NOMO-1 treated with DMSO at 0.1 percent for 48 hours (cell line): ENCODE results near the gene CORO2B.

Source experiments
- DNase-seq: peaks from one replicate; lab custom pipeline; 2025; ENCODE audit not compliant: unreplicated experiment; lab: John Stamatoyannopoulos, UW

CORO2B gene, protein sequence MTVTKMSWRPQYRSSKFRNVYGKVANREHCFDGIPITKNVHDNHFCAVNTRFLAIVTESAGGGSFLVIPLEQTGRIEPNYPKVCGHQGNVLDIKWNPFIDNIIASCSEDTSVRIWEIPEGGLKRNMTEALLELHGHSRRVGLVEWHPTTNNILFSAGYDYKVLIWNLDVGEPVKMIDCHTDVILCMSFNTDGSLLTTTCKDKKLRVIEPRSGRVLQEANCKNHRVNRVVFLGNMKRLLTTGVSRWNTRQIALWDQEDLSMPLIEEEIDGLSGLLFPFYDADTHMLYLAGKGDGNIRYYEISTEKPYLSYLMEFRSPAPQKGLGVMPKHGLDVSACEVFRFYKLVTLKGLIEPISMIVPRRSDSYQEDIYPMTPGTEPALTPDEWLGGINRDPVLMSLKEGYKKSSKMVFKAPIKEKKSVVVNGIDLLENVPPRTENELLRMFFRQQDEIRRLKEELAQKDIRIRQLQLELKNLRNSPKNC

DNA sequence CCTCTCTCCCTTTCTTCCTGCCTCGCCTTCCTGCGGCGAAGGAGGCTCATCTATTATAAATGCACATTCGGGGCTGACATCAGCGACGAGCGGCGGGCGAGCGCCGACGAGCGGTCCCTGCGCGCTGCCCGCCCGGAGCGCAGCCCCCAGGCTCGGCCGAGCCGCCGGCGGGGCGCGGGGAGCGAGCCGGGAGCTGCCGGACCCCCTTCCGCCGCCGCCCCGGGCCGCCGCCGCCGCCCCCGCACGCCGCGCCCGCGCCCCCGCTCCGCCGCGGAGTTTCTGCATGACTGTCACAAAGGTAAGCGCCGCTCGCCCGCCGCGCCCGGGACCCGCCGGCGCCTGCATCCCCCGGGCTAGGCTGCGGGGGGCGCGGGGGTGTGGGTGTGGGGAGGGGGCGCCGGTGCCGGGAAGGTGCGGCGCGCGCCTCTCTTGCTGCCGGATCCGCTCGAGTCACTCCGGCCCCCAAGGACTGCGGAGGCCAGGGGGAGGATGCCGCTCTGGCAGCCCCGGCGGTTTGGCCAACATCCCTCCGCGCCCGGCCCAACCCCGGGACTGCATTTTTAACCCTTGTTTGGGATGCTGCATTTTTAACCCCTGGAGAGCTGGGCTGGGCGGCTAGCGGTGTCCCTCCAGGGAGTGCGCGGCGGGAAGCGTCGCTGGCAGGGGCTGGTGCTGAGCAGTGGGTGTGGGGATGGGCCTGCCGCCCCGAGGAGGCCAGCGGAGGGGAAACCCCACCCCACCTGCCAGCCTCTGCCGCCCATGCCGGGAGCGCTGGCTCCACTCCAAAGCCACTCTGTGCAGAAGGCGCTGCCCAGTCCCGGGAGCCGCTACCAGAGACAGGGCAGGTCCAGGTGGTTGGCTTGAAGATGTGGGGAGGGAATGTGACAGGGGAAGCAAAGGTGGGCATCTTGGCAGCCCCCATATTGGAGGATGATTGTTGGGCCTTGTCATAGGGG lies at the start of gene CORO2B:
CORO2B (plus strand) TSS at position 14 of the 956 bp plus-strand sequence; CDS start at position 284, 270 bp downstream.
- no peak for DNase-seq

DNA sequence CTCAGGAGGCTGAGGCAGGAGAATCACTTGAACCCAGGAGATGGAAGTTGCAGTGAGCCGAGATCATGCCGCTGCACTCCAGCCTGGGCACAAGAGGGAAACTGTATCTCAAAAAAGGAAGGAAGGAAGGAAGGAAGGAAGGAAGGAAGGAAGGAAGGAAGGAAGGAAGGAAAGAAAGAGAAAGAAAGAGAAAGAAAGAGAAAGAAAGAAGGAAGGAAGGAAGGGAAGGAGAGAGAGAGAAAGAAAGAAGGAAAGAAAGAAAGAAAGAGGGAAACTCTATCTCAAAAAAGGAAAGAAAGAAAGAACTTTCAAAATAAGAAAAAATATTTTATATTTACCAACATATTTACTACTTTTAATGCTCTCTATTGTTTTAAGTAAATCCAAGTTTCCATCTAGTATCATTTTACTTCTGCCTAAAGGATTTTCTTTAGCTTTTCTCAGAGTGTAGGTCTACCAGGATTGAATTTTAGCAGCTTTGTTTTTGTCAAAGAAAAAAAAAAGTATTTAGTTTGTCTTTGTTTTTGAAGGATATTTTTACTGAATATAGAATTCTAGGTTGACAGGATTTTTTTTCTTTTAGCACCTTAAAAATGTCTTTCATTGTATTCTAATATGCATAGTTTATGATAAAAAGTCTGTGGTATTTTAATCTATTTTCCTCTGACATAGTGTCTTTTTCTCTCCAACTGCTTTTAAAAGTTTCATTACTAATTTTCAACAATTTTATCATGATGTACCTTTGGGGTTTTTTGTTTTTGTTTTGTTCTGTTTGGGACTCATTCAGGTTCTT lies 47.2 kb upstream of the CORO2B start:
- DNase-seq, result no peak

DNA sequence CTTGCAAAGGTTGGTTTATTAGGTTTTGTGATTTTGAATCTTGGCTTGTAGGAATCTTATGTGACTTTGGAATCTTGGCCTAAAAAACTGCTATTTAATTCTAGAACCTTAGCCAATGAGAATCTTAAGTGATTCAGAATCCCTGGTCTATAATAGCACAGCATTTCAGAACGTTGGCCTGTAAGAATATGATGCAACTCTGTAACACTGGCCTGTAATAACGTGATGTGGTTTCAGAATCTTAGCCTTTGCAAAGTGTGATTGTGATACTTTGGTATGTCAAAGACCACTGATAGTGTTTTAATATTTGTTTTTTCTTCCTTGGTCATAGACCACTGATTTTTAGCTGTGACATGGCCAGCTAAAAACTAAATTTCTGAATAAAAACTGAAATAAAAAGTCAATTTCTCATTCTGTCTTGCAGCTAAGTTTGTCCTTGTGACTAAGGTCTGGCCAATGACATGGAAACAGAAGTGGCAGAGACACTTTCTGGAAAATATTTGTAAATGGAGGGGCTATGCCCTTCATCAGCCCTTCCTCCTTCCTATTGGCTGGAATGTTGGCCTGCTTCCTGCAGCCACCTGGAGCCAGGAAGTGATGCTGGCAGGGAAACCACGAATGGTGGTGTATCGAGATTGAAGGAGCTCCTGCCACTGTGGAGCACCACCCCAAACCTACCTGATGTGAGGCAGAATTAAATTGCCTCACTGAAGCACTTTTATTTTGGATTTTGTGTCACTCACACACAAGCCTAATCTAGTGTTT lies 42.3 kb upstream of the CORO2B start:
- DNase-seq, result peak; percentile 37

DNA sequence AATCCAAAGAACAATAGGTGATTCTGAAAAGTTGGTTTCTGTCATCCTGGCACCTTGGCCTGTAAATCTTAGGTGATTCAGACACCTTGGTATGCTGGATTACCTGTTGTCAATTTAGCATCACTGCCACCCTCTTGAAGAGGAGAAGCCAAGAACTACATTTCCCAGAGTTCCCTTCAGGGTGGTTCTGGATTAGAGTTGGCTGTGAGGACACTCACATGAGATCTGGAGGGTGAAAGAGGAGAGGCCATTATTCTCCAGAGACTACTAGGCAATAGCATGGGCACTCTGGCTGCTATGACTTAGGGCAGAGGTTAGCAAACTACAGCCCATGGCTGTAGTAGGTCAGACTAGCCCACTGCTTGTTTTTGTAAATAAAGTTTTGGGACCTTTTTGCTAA lies 41.7 kb upstream of the CORO2B start:
- no peak for DNase-seq

DNA sequence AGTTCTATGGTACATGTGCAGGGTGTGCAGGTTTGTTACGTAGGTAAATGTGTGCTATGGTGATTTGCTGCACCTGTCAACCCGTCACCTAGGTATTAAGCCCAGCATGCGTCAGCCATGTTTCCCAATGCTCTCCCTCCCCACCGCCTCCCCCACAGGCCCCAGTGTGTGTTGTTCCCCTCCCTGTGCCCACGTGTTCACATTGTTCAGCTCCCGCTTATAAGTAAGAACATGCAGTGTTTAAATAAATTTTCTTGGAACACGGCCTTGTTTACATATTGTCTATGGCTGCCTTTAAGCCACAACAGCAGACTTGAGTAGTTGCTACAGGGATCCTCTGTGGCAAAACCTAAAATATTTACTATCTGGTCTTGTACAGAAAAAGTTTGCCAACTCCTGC lies 41.3 kb upstream of the CORO2B start:
- DNase-seq, result no peak

DNA sequence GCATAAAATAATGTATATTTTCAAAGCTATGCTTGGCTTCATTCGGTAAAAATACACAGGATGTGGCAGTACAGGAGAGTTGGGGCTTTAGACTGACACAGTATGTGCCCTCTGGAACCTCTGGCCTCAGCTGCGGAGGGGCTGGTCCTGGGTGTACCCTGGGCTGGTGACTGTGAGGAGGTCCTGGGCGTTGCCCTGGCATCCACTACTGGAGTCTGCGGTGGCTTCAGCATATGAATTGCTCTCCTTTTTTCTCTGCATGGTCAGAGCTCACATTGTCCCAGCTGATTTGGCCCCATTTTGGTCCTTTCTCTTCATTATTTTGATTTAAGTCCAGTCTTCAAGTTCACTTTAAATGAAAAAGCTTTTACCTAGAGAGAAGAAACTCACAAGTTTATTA lies 40.5 kb upstream of the CORO2B start:
- DNase-seq, result no peak

DNA sequence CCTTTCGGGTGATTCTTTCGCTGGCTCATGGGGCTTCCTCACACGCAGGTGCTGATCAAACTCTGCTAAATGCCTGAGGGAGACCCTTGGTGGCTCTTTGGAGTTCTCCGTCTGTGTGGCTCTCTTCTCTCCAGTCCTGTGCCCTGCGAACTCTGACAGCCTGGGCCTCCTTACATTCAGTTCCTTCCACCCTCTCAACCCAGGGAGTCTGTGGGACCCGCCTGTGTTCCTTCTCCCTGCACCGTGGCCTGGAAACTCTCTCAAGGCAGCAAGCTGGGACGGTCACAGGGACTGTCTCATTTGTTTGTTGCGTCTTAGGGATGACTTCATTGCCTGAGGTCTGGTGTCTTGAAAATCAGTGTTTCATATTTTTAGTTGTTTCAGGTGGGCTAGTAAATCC lies 37.0 kb upstream of the CORO2B start:
- DNase-seq, result no peak

DNA sequence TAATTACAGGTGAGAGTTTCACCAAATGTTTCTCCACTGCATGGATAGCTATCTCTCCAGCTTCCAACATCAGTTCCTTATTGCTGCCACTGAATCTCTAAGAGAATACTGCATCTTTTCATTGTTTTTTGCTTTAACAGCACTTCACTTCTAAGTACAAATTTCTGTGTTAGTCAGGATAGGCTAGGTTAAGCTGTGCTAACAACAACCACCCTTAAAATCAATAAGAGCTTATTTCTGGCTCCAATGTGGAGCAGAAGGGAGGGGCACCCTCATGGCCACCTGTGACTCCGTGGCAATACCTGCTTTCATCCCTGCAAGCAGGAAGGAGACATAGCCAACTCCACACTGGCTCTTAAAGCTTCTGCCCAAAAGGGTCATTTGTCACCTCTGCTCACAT lies 36.4 kb upstream of the CORO2B start:
- no peak for DNase-seq

DNA sequence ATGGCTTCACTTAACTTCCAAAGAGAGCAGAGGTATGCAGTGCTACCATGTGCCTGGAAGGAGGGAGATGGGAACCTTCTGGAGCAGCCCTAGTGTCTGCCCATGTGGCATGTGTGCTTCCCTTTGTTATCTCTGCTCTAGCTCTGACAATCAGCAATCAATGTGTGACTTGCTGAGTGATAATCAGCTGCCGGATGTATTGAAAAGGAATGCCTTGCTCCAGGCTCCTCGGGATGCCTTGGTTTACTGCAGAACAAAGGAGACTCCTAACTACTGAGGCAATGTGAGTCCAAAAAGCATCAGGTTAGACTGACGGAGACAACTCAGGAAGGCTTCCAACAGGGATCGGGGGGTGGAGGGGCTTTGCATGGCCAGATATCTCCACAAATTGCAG lies 36.0 kb upstream of the CORO2B start:
- DNase-seq, result no peak

DNA sequence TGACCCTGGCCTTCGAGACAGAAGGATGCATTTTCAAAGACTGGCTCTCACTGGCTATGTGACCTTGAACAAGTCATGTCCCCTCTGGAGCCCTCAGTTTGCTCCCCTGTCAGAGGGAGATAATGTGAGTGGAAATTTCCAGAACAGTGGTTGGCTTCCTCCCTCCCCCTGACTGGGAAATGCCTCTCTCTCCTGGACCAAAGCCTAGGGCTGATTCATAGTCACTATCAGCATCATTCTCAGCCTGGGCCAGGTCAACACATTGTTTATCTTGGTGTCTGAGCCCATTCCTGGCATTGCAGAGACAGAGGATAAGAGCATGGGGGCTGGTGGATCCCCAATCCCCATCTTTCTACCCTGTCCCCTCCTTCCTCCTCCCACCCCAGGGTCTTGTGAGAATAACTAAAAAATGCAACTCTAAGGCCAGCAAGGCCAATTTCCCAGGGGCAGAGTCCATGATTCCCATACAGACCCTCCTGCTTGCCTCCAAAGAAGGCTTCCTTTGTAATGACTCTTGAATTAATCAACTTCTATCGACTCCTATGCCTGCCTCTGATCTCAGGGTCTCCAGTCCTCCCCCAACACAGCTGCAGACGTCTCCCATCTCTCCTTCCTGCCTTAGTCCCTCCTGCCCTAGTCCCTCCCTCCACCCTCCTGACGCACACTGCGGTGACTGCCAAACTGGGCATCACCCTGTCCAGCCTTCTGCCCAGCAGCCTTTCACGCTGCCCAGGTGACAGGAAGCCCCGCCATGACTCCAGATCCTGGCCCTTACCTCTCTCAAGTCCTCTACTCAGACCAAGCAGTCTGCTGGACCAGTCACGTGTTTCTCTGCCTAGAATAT lies 35.4 kb upstream of the CORO2B start:
- DNase-seq, result no peak

DNA sequence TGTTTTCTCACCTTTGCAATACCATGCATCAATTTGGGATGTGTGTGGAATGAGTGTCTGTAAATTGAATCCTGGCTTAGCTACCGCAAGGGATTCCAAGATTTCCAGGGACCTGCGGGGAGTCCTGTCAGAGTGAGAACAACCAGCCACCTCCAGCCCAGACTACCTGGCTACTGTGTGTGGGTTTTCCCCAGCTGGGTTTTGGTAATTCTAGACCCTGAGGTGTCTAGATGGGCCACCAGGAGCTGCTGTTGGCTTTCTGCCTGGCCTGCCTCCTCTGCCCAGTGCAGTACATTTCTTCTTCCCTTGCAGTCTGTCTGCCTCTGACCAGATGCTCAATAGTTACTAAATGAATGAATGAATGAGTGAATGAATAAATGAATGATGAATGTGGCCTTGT lies 32.5 kb upstream of the CORO2B start:
- DNase-seq, result no peak

DNA sequence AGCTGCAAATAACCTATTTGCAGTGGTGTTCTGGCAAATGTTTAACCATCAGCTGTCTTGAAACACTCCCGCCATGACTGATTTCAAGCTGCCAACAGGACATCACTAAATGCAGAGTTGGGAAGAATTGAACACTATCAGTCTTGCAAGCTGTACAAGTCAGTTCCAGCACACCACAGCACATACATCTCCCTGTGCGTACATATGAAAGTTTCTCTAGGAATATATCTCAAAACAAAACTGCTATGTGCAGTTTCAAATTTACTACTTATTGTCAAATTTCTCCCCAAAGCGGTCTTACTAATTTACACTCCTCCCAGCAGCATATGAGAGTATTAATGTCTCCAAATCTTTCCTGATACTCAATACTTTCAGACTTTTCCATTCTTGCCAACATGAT lies 30.4 kb upstream of the CORO2B start:
- DNase-seq, result no peak

DNA sequence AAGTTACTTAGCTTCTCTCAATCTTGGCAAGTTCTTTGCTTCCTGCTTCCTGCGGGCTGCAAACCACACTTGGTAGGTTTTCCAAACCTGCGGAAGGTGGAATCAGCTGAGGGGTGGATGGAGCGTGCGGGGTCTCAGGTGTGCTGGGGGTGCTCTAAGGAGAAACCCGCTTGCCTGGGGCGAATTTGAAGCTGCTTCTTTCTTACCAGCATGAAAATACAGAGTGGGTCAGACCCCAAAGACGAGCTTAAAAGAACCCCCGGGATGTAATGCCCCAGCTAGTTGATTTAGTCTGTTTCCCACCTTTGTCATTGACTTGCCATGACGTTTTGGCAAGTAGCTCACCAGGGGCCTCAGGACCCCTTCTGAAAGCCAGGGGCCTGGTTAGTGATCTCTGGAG lies 28.8 kb upstream of the CORO2B start:
- no peak for DNase-seq

DNA sequence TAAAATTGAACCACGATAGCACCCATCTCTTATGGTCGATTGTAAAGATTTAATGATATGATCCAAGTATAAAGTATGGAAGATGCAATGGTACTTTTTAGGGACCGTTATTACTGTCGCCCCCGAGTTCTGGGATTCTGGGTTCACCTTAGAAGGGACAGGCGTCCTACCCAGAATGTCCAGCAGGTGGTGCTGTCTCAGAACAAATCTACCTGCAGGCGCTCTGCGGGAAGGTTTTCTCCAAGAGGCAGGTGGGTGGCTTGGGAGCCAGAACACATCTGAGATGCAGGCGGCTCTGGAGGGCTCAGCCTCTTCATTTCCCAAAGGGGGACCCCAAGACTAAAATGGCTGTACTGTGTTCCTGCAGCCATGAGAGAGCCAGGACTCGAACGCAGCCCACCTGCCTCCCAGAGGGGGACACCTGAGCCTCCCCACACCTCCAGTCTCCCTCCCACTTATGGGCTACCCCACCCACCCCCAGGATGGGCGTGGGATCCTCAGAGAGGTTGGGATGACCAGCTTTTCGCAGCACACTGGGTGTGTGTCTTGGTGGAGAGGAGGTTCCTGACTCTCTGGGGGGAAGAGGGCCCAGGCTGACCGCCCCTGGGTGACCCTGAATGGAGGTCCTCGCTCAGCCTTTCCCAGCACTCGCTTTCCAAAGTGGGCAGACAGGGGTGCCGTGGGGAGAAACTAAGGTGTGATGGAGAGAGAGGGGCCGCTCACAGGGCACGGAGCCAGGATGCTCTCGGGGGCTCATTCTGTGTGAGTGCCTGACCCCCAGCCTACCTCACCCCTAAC lies 28.1 kb upstream of the CORO2B start:
- peak; percentile 22 for DNase-seq

DNA sequence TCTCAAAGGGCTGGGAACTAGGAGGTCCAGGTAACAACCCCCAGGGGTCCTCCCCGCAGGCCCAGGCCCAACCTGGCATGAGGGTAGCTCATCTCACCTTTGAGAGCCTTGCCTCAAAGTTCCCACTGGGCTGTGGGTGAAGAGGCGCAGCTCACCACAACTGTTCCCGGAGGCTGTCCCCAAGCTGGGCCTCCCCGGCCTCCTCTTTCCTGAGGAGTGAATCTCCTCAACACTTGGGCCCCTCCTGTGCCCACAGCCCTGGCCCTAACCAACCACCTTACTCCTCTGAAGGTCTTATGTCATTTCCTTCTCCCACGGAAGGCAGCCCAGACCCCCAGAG lies 27.5 kb upstream of the CORO2B start:
- DNase-seq, result no peak

DNA sequence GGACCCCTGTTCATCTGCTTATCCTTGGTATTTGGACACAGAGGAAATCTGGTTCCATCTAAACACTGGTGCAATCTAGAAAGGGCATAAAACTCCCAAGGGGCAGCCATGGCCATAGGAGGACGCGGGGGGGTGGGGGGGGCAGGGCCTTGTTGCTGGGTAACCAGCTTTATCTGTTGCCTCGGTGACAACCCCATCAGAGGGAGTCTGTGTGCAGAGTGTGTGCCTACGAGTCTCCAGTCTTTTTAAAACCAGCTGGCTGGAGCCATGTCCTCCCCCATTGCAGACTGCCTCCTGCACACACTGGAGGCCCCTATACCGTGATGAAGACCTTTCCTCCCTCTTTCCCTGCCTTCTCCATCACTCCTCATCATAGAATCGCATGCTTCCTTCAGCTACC lies 26.4 kb upstream of the CORO2B start:
- no peak for DNase-seq

DNA sequence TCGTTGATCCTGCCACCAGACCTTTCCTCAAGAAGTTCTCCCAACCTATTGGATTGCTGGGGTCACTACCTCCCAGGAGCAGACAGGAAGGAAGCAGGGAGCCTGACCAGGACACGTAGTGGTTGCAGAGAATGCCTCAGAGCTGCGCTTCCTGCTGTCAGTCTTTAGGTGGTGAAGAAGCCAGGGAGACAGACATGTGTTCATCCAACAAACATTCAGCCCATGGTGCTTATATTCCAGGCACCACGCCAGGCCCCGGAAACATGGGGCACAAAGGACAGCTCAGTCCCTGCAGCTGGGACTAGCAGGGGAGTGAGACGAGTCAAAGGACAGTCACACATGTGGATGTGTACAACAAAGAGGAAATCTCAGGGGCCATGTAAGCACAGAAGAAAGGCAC lies 26.0 kb upstream of the CORO2B start:
- no peak for DNase-seq

DNA sequence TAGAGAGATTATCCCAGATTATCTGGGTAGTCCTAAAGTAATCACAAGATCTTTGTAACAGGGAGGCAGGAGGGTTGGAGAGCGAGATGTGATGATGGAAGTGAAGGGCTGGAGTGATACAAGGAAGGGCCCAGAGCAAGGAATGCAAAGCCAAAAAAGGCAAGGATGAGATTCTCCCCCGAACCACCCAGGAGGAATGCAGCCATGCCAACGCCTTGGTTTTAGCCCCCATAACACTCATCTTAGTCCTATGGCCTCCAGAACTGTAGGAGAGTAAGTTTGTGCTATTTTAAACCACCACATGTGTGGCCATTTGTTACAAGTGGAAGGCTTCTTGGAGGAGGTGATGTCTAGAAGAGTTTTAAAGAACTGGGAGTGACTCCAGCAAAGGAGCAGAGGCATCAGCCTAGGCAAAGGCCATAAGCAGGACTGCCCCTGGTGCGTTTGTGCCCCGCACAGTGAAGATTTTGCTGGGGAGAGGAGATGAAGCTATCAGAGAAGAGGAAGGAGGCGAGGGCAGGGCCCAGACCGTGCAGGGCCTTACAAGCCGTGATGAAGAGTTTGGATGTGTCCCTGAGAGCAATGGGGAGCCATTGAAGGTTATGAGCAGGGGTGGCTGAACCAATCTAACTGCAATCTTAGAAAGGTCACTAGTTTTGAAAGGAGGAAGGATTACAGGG lies 25.3 kb upstream of the CORO2B start:
- no peak for DNase-seq
